ENCODE results near the gene GRAMD1C. TPM values are rescaled to one million over a fixed set of nuclear protein-coding genes. Genes with fewer than 3 reads are reported as not detected.

The GRAMD1C gene
- total RNA-seq, 4 donors from 2014 or later, result 20.6 to 48.0 (median 30.0) TPM

DNA sequence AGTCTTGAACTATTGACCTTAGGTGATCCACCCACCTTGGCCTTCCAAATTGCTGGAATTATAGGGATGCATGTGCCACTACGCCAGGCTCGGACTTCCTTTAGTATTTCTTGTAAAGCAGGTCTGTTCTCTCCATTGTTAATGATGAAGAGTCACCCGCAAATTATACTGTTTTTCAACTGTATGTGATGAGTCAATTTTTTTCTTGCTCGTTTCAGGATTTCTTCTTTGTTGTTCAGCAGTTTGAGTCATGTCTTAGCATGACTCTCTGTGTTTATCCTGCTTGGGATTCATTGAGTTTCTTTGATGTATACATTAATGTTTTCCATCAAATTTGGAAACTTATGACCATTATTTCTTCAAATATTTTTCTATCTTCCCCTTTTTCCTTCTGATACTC is 28.9 kb downstream of the GRAMD1C start:
- Histone ChIP-seq H3K4me3 (no peak overlapping the region), H3K27me3 (no peaks in the 10 kb centered on the region), H3K4me1 (no peaks in the 10 kb centered on the region), H3K27ac (no peak overlapping the region), H3K9me3 (no peaks in the 10 kb centered on the region), H3K36me3 (no peaks in the 10 kb centered on the region)
- TF ChIP-seq CTCF (IDR thresholded peaks at IDR 0.05), result no peak
- no peak for TF ChIP-seq POLR2A (IDR thresholded peaks at IDR 0.05)
- DNase-seq, result no peak

DNA sequence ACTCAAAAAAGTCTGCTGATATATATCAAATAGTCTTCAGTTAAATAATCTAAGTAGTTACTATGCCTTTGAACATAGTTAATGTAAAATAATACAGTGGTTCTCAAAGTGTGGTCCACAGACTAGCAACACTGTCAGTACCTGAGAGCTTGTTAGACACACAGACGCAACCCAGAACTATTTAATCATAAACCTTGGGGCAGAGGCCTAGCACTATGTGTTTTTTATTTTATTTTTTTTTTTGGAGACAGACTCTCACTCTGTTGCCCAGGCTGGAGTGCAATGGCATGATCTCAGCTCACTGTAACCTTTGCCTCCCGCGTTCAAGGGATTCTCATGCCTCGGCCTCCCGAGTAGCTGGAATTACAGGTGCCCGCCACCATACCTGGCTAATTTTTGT is 34.7 kb downstream of the GRAMD1C start:
- H3K27ac ChIP-seq, result peak overlapping the region in 1 of 4 donors; percentile 43
- no peak for TF ChIP-seq POLR2A (IDR thresholded peaks at IDR 0.05)
- TF ChIP-seq CTCF (IDR thresholded peaks at IDR 0.05), result no peak
- DNase-seq, result no peak
- no peaks in the 10 kb centered on the region for H3K27me3 ChIP-seq
- no peaks in the 10 kb centered on the region for H3K36me3 ChIP-seq
- no peak overlapping the region for H3K4me3 ChIP-seq
- H3K9me3 ChIP-seq, result no peaks in the 10 kb centered on the region
- peaks cover 0 to 3% (median 0%) of the 10 kb centered on the region in 4 donors for H3K4me1 ChIP-seq

GRCh38 chr3:113873814-113874526 is 35.4 kb downstream of the GRAMD1C start:
- DNase-seq, result no peak
- H3K27me3 ChIP-seq, result no peaks in the 10 kb centered on the region
- peak overlapping the region in 1 of 4 donors; percentile 43 for H3K27ac ChIP-seq

GRCh38 chr3:113878403-113878802 is 39.8 kb downstream of the GRAMD1C start:
- H3K4me1 ChIP-seq, result peaks cover 0 to 3% (median 0%) of the 10 kb centered on the region in 4 donors
- no peaks in the 10 kb centered on the region for H3K27me3 ChIP-seq
- no peaks in the 10 kb centered on the region for H3K36me3 ChIP-seq
- no peaks in the 10 kb centered on the region for H3K9me3 ChIP-seq
- no peak for DNase-seq
- no peak overlapping the region for H3K27ac ChIP-seq
- no peak overlapping the region for H3K4me3 ChIP-seq
- TF ChIP-seq POLR2A (IDR thresholded peaks at IDR 0.05) (no peak), CTCF (IDR thresholded peaks at IDR 0.05) (no peak)

More at GRCh38 chr3:113873814-113874526, 35.4 kb downstream of the GRAMD1C start:
- Histone ChIP-seq H3K4me3 (no peak overlapping the region), H3K9me3 (no peaks in the 10 kb centered on the region), H3K4me1 (peaks cover 0 to 3% (median 0%) of the 10 kb centered on the region in 4 donors), H3K36me3 (no peaks in the 10 kb centered on the region)
- no peak for TF ChIP-seq POLR2A (IDR thresholded peaks at IDR 0.05)
- no peak for TF ChIP-seq CTCF (IDR thresholded peaks at IDR 0.05)

DNA sequence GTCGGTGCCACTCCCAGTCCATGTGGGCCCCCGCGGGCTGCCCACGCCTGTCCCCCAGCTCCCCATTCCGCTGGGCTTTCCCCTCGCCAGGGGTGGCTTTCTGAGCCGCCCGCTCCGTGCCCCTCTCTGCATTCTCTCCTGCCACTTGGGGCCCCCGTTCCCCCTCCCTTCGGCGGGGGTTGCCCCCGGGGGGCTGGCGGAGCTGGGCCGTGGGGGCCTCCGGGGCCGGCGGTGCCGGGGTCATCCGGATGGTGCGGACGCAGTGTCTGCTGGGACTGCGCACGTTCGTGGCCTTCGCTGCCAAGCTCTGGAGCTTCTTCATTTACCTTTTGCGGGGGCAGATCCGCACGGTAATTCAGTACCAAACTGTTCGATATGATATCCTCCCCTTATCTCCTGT is 46.5 kb downstream of the GRAMD1C start:
- Histone ChIP-seq H3K4me3 (no peak overlapping the region), H3K27ac (no peak overlapping the region), H3K9me3 (no peaks in the 10 kb centered on the region), H3K27me3 (no peaks in the 10 kb centered on the region), H3K4me1 (no peaks in the 10 kb centered on the region), H3K36me3 (no peaks in the 10 kb centered on the region)
- DNase-seq, result no peak
- TF ChIP-seq POLR2A (IDR thresholded peaks at IDR 0.05), result no peak
- no peak for TF ChIP-seq CTCF (IDR thresholded peaks at IDR 0.05)
